GM12892 (cell line): ENCODE results near the gene PPP1R12A.

Experiments used
- POLR2A ChIP-seq: IDR thresholded peaks from 2 replicates; pipeline ENCODE4 v1.6.1; 2011; ENCODE audit warnings: low read depth, low read length, control low read depth
- POLR2AphosphoS5 ChIP-seq: IDR thresholded peaks from 2 replicates; pipeline ENCODE4 v1.6.1; 2011; ENCODE audit warnings: low read depth, low read length, control low read depth
- TAF1 ChIP-seq: IDR thresholded peaks from 2 replicates; pipeline ENCODE4 v1.6.1; 2011; ENCODE audit warnings: low read depth, mild to moderate bottlenecking, control low read depth, low read length, borderline replicate concordance

DNA sequence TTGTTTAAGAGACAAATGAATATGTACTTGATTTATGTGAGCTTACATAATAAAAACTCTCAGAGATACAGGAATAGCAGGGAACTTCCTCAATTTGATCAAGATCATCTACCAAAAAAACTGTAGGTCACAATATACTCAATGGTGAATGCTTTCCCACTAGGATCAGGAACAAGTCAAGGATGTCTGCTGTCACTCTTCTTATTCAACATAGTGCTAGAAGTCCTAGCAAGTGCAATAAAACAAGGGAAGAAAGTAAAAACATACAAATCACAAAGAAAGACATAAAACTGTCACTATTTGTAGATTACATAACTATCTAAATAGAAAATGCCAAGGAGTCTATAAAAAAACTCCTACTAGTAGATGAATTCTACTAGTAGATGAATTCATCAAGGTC is 202.3 kb downstream of the PPP1R12A start:
- TF ChIP-seq POLR2AphosphoS5 (no peak), POLR2A (no peak), TAF1 (no peak)
